ENCODE measurements around the gene SELENOH.
"Not testable (repeated sequence)": the region's sequence is repeated elsewhere in the genome, so short reads cannot be mapped to it uniquely, and the experiment has no call there.

Gene SELENOH

GRCh38 chr11:57741132-57742086 lies at the start of gene SELENOH:
Gene SELENOH, plus strand, starts transcription at chr11:57741491. Its CDS starts 105 bp downstream, at chr11:57741596.
- DNase-seq: peak; percentile 94

DNA sequence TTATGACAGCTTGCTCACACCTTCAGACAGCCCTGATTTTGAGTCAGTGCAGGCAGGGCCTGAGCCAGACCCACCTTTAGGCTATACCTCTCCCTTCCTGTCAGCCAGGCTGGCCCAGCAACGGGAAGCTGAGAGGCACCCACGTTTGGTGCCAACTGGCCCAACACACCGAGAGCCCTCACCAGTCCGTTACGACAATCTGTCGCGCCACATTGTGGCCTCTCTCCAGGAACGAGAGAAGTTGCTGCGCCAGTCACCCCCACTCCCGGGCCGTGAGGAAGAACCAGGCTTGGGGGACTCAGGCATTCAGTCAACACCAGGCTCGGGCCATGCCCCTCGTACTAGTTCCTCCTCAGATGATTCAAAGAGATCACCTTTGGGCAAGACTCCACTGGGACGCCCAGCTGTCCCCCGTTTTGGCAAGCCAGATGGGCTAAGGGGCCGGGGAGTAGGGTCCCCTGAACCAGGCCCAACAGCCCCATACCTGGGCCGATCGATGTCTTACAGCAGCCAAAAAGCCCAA lies 42.4 kb upstream of the SELENOH start:
- no peak for DNase-seq

- DNase-seq: no peak
These were observed 41.5 kb upstream of the SELENOH start for GRCh38 chr11:57699813-57700212.

- no peak for DNase-seq
These were observed 40.9 kb upstream of the SELENOH start for GRCh38 chr11:57700425-57700824.

DNA sequence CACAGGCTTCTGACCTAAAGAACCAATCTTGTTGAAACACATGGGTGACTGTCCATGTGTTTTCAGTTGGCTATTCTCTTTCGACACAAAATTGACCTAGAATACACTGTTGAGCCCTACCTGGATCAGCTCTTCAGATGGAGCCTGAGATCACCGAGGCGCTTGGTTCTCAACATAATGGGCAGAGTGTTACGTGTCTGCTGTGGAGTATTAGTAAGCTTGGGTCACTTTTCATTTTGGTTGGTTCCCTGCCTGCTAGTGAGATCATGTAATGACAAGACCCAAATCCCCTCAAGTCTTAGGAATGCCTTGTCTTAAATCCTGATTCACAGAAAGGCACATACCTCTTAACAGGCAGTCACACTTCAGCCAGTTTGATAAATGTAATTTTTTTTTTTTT lies 38.0 kb upstream of the SELENOH start:
- no peak for DNase-seq

DNA sequence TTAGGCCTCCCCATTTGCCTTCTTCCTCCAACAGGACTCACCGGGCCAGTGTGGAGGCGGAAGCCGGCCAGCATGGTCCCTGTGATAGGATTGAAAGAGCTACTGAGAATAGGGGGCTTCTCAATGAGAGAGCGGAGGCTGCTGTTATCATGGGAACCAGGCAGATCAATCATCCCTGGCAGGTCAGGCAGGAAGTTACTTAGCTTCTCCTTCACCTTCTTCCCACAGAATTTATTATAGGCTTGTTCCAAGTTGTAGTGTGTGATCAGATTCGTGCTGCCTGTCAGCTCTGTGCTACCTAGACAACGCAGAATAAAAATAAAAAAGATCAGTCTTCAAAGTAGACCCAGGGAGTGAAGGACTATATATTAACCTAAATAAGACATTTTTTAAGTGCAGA lies 36.4 kb upstream of the SELENOH start:
- DNase-seq: no peak

DNA sequence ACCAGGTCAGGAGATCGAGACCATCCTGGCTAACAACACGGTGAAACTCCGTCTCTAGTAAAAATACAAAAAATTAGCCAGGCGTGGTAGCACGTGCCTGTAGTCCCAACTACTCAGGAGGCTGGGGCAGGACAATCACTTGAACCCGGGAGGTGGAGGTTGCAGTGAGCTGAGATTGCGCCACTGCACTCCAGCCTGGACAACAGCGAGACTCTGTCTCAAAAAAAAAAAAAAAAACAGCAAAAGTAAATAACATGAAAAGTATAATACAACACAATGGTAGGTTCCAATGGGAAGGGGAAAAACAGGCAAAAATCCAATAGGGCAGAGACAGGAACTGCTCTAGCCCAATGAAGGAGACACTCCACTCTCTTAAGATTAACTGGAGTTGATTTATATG lies 35.9 kb upstream of the SELENOH start:
- not testable (repeated sequence) for DNase-seq

- no peak for DNase-seq
These were observed 31.4 kb upstream of the SELENOH start for GRCh38 chr11:57709802-57710367.

DNA sequence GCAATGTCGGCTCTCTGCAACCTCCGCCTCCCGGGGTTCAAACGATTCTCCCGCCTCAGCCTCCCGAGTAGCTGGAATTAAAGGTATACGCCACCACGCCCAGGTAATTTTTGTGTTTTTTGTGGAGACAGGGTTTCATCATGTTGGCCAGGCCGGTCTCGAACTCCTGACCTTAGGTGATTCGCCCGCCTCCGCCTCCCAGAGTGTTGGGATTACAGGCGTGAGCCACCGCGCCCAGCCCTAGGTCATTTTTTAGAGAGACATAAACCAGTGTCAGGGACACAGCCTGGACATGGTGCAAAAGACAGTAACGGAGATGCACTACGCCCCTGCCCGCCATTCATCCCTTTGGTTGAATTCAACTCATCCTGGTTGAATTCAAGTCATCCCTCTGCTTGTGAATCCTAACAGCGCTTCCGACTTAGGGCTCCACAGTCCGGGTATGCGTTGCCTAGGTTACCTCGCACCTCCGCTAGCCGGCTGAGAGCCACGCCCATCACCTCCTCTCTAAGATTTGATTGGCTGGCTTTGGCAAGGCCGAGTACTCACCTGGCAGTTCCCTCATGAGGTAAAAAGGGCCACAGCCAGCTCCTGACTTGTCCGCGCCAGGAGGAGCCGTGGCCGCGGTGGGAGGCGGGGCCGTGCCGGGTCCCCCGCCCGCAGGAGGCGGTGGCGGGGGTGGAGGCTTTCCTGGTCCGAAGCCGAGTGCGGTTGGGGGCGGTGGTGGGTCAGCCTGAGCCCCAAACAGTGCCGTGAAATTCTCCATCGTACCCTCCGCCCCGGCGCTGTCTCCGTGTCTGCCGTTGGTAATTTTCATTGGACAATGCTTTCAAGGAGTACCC lies 29.7 kb upstream of the SELENOH start, which contains the start of gene MED19:
MED19 (minus strand) TSS at position 802 of the 842 bp plus-strand sequence; CDS start at position 766, 36 bp downstream.
- DNase-seq: peak; percentile 40

GRCh38 chr11:57712256-57713150 lies 28.8 kb upstream of the SELENOH start, which contains the start of gene TMX2:
Gene TMX2, plus strand, starts transcription at chr11:57712593. Its CDS starts 26 bp downstream, at chr11:57712619.
- peak; percentile 100 for DNase-seq

GRCh38 chr11:57713835-57714234 lies 27.5 kb upstream of the SELENOH start:
- DNase-seq: no peak

GRCh38 chr11:57716726-57717125 lies 24.6 kb upstream of the SELENOH start:
- DNase-seq: not testable (repeated sequence)

- DNase-seq: no peak
These were observed 14.1 kb upstream of the SELENOH start for GRCh38 chr11:57727185-57727584.

DNA sequence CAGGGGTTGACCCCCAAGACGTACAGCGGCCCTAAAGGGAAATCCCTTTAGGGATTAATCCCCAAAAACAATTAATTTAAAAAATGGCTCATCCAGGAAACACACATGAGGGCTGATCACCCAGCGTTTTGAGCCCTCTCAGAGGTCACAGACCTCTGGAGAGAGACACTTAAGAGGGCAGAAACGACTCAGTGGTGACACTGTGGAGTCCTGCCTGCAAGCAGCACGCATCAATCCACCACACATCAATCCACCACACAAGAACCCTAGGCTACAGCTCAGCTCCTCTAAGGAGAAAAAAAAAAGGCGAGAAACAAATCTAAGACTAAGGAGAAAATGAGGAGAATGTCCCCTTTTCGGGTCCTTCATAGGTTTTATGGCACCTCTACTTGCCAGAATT lies 12.5 kb upstream of the SELENOH start:
- DNase-seq: no peak

DNA sequence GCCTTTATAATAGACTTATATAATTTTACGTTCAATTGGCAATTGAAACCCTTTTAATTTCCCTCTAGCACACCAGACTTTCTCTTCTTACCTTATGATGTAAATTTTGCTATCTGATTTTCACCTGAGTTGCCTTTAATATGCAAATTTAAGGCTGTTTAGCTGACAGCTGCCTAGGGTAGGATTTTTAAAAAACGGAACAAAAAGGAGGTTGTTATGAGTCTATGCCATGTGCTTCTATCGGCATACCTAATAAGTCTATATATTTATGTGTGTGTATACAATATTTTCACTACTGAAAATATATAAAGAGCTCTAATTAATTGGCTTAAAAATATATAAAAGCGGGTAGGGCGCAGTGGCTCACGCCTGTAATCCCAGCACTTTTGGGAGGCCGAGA lies 11.8 kb upstream of the SELENOH start:
- DNase-seq: no peak

- DNase-seq: no peak
These were observed 8.6 kb upstream of the SELENOH start for GRCh38 chr11:57732661-57733060.

DNA sequence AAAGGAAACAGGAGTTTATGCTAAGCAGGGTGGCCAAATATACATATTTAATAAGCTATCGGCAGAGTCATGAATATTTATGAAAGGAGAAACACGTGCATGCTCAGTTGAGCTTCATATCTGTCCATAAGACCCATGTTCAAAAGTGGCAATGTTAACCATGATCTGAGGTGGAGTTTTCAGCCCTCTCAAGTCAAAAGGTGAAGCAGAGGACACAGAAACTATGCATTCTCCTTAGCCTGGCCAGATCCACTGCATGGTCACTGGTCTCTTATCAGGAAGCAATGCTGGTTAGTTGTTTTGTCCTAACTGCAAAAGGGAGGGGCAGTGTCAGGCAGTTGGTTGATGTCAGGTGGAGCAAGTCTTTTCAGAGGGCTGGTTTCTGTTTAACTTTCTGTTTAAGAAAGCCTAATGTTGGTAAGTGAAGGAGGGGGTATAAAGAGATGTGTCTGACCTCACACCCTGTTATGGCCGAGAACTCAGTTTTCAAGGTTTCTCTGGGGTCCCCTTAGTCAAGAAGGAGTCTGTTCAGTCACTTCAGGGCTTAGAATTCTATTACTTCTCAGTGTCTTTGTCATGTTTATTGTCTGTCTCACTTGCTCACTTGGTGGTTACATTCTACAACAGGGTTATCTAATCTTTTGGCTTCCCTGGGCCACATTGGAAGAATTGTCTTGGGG lies 5.5 kb upstream of the SELENOH start:
- no peak for DNase-seq

DNA sequence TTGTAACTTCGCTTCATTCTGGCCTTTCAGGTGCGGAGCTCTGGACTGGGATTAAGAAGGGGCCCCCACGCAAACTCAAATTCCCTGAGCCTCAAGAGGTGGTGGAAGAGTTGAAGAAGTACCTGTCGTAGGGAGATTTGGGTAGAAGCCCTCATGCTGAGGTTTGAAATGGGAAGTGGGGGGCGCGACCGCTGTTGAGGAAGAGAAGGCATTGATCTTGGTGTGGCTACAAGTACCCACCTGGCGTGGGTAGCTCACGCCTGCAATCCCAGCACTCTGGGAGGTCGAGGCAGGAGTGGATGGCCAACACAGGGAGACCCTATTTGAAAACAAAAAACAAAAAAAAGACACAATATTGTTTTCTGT lies 779 bp downstream of the SELENOH start:
- peak; percentile 13 for DNase-seq

DNA sequence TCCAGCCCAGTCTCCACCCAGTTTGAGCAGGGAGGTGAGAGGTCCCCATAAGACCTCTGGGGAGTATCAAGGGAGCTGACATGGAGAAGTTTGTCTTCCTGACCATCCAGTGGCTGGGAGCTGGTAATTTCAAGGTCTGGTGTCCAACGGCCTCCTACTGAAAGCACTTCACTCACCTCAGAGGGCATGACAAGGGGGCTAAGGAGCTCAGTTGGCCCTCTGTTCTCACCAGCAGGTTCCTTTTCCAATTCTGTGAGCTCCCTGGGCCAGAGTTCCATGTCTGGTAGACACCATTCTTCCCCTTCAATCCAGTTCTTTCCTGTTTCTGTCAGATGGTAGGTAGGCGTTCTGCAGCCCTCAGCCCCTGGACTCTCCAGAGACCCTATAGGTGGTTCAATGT lies 3.1 kb downstream of the SELENOH start:
- DNase-seq: no peak

- DNase-seq: no peak
These were observed 3.9 kb downstream of the SELENOH start for GRCh38 chr11:57745206-57745605.

GRCh38 chr11:57746920-57747319 lies 5.6 kb downstream of the SELENOH start:
- DNase-seq: no peak
